Right lobe of liver (tissue), 6 donors: ENCODE results near the gene MDN1. TPM values are rescaled to one million over a fixed set of nuclear protein-coding genes. Genes with fewer than 3 reads are reported as not detected.
"Not testable (repeated sequence)": the region's sequence is repeated elsewhere in the genome, so short reads cannot be mapped to it uniquely, and the experiment has no call there.

ENCODE experiments used
- ATAC-seq, 4 donors: fragments of 200-7000 bp; cut with Tn5 transposase; one replicate each; pipeline ENCODE4 v1.9.1; 2020; ENCODE audit warnings: mild to moderate bottlenecking in 4 of 4, moderate library complexity in 4 of 4
- DNase-seq, 3 donors: peaks; one replicate each; pipeline ENCODE4 v3.0.0-alpha.2; 2020
- H3K27ac ChIP-seq, 3 donors: fragments of 200-600 bp; one replicate each; pipeline ENCODE4 v1.8.0; 2022
- H3K27me3 ChIP-seq, 2 donors: fragments of 200-600 bp; one replicate each; pipeline ENCODE4 v1.8.0; 2022
- H3K36me3 ChIP-seq, 4 donors: fragments of 200-600 bp; sonication (generic) in 1 of 4; one replicate each; pipeline versions ENCODE4 v1.5.1 to v1.8.0; 2017 to 2022; ENCODE audit warnings: control low read depth in 1 of 4
- H3K4me1 ChIP-seq, 4 donors: fragments of 200-600 bp; sonication (generic) in 1 of 4; one replicate each; pipeline versions ENCODE4 v1.5.1 to v1.8.0; 2017 to 2022; ENCODE audit warnings: control low read depth in 1 of 4
- H3K4me3 ChIP-seq, 3 donors: fragments of 200-600 bp; one replicate each; pipeline ENCODE4 v1.8.0; 2022
- H3K9me3 ChIP-seq, 4 donors: fragments of 200-600 bp; sonication (generic) in 1 of 4; one replicate each; pipeline versions ENCODE4 v1.5.1 to v1.8.0; 2017 to 2022; ENCODE audit warnings: control low read depth in 1 of 4
- POLR2A ChIP-seq: fragments of 450-650 bp; IDR thresholded peaks from one replicate; pipeline ENCODE4 v1.6.1; 2017; ENCODE audit warnings: antibody characterized with exemption, mild to moderate bottlenecking
- WGBS: methylation state at CpG from one replicate; pipeline ENCODE4 v1.1.6; 2018; ENCODE audit warnings: low coverage, low lambda C conversion rate; ENCODE audit not compliant: insufficient coverage; ENCODE audit errors: missing lambda C conversion rate; 5-methylcytosine and 5-hydroxymethylcytosine counted together
- intact Hi-C, 2 donors: fragments of 100-400 bp; cut with DNase I; formaldehyde crosslinking; loops; one replicate each; pipeline versions ENCODE4 v1.11.2 to v1.14.1; 2022
- total RNA-seq, 6 experiments: library from RNA; depleted of rRNA in 2 of 6; stranded (reverse); fragments of >200 nt in 2 of 6; fragmentation: NEBNext Ultra II Directional in 3 of 6; extraction: Animal tissue kit (Norgen Biotek cat#: 25700) in 3 of 6; gene quantifications; one replicate each; pipeline versions ENCODE4 v1.1.0 to v1.2.4, GENCODE V29; 2016 to 2023
- TF ChIP-seq, protein P1 (sequence below), 4 donors: fragments of 200-600 bp in 3 of 4; fragments of 450-650 bp in 1 of 4; IDR thresholded peaks; one replicate each; pipeline versions ENCODE4 v1.5.1 to v1.8.0; 2016 to 2022; ENCODE audit warnings: antibody characterized with exemption in 4 of 4, mild to moderate bottlenecking in 2 of 4
- donor health status: DM: no; HTN: yes; CAD: no.
- donor health status: DM: no; HTN: no; CAD: no.
- donor health status: DM: no; HTN: no; CAD: no.
- donor health status: DM: no; HTN: yes; CAD: no.
- donor health status: DM: no; HTN: yes; CAD: no.

Gene MDN1
- total RNA-seq, 6 experiments from 2014 or later: 13.8 to 49.6 (median 25.5) TPM

DNA sequence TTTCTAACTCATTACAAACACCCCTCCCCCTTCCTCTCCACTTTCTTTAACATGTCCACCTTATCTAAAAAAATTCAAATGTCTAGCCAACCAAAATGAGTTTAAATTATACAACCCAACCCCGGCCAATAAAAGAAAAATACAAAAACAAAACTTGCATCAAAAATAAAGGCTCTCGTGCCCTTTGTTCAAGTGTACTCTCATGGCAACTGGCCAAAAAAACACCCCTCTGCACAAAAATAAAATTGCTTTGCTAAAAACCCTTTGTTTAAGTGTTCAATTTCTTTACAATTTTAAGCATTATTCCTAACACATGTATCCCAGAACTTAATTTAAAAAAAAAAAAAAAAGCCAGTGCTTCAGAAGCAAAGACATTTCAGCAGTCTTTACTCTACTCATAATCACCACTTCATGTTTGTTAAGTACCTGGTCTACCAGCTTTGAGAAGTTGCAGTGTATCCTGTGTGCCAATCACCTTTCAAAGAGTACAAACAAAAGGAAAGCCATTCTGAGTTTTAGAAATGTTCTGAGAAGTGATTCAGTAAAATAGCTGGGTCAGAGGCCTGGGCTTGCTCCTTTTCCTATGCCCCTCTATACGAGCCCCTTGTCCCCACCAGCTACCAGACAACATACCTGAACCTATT is 87.5 kb downstream of the MDN1 start:
- no peak for ATAC-seq

DNA sequence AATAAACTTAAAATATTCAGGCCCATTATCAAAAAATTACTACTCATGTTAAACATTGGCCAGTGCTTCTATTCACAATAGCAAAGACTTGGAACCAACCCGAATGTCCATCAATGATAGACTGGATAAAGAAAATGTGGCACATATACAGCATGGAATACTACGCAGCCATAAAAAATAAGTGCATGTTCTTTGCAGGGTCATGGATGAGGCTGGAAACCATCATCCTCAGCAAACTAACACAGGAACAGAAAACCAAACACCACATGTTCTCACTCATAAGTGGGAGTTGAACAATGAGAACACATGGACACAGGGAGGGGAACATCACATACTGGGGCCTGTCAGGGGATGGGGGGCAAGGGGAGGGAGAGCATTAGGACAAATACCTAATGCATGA is 88.3 kb downstream of the MDN1 start:
- intact Hi-C loops, H3K4me1 ChIP-seq, H3K27me3 ChIP-seq, H3K27ac ChIP-seq, DNase-seq, H3K9me3 ChIP-seq, H3K4me3 ChIP-seq, ATAC-seq: not testable (repeated sequence)
- 81% methylated on average over 2 of the region's 2 CpGs for WGBS
- H3K36me3 ChIP-seq: peaks cover 0 to 81% (median 16%) of the 10 kb centered on the region in 4 donors

More for the DNA sequence above, 87.5 kb downstream of the MDN1 start:
- no peaks in the 10 kb centered on the region for H3K9me3 ChIP-seq
- H3K27me3 ChIP-seq: no peaks in the 10 kb centered on the region
- H3K27ac ChIP-seq: no peak overlapping the region
- no peak for TF ChIP-seq POLR2A
- TF ChIP-seq, protein P1, sequence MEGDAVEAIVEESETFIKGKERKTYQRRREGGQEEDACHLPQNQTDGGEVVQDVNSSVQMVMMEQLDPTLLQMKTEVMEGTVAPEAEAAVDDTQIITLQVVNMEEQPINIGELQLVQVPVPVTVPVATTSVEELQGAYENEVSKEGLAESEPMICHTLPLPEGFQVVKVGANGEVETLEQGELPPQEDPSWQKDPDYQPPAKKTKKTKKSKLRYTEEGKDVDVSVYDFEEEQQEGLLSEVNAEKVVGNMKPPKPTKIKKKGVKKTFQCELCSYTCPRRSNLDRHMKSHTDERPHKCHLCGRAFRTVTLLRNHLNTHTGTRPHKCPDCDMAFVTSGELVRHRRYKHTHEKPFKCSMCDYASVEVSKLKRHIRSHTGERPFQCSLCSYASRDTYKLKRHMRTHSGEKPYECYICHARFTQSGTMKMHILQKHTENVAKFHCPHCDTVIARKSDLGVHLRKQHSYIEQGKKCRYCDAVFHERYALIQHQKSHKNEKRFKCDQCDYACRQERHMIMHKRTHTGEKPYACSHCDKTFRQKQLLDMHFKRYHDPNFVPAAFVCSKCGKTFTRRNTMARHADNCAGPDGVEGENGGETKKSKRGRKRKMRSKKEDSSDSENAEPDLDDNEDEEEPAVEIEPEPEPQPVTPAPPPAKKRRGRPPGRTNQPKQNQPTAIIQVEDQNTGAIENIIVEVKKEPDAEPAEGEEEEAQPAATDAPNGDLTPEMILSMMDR (IDR thresholded peaks at IDR 0.05): no peak
- 96% methylated on average over 3 of the region's 3 CpGs for WGBS
- H3K4me1 ChIP-seq: no peaks in the 10 kb centered on the region
- DNase-seq: no peak
- intact Hi-C loops: no loop called here
- H3K4me3 ChIP-seq: no peak overlapping the region
- H3K36me3 ChIP-seq: peaks cover 0 to 81% (median 16%) of the 10 kb centered on the region in 4 donors

DNA sequence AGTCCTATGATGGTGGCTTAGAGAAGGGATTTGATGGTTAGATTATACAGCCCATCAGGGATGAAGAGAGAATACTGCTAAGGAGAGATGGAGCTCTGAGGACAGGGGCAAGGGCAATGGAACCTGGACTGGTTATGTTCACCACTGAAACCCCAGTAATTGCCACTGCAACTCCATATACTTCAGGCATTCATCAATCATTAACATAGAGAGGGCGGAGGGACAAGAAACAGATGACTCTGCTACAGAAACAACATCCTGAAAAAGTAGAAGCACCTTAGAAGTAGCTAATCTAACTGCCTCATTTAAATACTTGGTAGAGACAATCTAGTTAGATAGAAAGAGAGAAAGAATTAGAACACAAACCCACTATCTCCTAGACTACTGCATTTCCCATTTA is 89.8 kb downstream of the MDN1 start:
- WGBS: 90% methylated on average over 1 of the region's 1 CpG
- DNase-seq (no peak), ATAC-seq (no peak)
- no peak for TF ChIP-seq POLR2A
- TF ChIP-seq, protein P1 (IDR thresholded peaks at IDR 0.05): no peak
- no peaks in the 10 kb centered on the region for H3K4me1 ChIP-seq
- intact Hi-C loops: no loop called here
- no peak overlapping the region for H3K4me3 ChIP-seq
- H3K36me3 ChIP-seq: peaks cover 0 to 84% (median 17%) of the 10 kb centered on the region in 4 donors
- no peaks in the 10 kb centered on the region for H3K27me3 ChIP-seq
- no peak overlapping the region for H3K27ac ChIP-seq
- no peaks in the 10 kb centered on the region for H3K9me3 ChIP-seq

DNA sequence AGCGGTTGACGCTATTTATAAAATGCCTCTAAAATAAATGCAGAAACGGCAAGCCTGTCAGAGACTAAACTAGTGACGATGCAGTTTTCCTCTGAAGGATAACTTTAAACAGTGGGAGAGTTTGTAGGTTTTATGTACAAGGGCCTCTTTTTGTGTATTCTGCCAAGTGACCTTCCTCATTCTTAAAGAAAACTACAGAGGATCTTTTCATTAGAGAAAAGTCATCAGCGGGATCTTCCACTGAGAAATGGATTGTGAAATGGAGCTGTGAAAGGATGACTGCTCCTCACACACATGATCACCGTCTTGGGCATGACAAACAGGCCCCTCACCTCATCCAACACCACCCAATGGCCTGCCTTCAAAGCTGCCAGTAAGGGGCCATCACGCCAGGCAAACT is 92.1 kb downstream of the MDN1 start:
- Histone ChIP-seq H3K4me3 (no peak overlapping the region), H3K27ac (no peak overlapping the region), H3K4me1 (no peaks in the 10 kb centered on the region), H3K36me3 (peaks cover 0 to 91% (median 17%) of the 10 kb centered on the region in 4 donors), H3K27me3 (no peaks in the 10 kb centered on the region), H3K9me3 (no peaks in the 10 kb centered on the region)
- TF ChIP-seq, protein P1 (IDR thresholded peaks at IDR 0.05): no peak
- no peak for TF ChIP-seq POLR2A
- DNase-seq (no peak), ATAC-seq (no peak)
- 93% methylated on average over 4 of the region's 7 CpGs for WGBS
- intact Hi-C loops: no loop called here

DNA sequence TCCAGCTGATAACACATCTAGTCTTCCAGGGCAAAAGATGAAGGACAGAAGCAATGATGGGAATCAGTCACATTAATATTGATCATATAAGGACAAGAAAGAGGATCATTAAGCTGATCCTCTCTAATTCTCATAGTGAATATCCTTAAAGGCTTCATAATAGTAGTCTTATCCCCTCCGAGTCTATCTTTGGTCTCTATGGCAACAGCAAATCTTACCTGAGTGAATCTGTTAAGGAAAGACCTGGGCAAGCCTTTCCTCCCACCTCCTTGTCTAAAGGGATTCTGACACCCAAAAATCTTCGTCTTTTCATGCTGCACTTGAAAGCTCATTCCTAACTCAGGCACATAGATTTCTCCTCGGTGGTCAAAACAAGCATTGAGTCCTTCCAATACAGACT is 94.6 kb downstream of the MDN1 start:
- no peak overlapping the region for H3K27ac ChIP-seq
- H3K4me3 ChIP-seq: no peak overlapping the region
- H3K9me3 ChIP-seq: no peaks in the 10 kb centered on the region
- ATAC-seq (no peak), DNase-seq (no peak)
- WGBS: 94% methylated on average over 3 of the region's 3 CpGs
- peaks cover 0 to 93% (median 13%) of the 10 kb centered on the region in 4 donors for H3K36me3 ChIP-seq
- intact Hi-C loops: no loop called here
- no peaks in the 10 kb centered on the region for H3K27me3 ChIP-seq
- H3K4me1 ChIP-seq: no peaks in the 10 kb centered on the region
- TF ChIP-seq, protein P1 (IDR thresholded peaks at IDR 0.05): no peak
- TF ChIP-seq POLR2A: no peak
